Activated CD4-positive, alpha-beta T cell treated with anti-CD3 and anti-CD28 coated beads, Interleukin-2, amount 10 ng/mL, durations not matched to agents 7 days and 5 days (primary cell): ENCODE results near the gene SLC4A4. TPM values are rescaled to one million over a fixed set of nuclear protein-coding genes. Genes with fewer than 3 reads are reported as not detected.

Experiments
- CTCF ChIA-PET: fragments of 350-600 bp; sonication (Branson Sonifier 250); formaldehyde crosslinking; loops from one replicate; lab custom pipeline; 2021; ENCODE audit warnings: antibody characterized with exemption; lab: Charles Lee
- POLR2A ChIA-PET: fragments of 350-600 bp; sonication (Branson Sonifier 250); formaldehyde crosslinking; loops from one replicate; lab custom pipeline; 2021; ENCODE audit warnings: antibody characterized with exemption; lab: Charles Lee
- DNase-seq: peaks from one replicate; pipeline ENCODE4 v3.0.0-alpha.2; 2020
- H3K27ac Mint-ChIP-seq: one replicate; pipeline ENCODE4 v1.8.0; 2021; ENCODE audit warnings: mild to moderate bottlenecking, moderate library complexity, mixed read lengths
- H3K27me3 Mint-ChIP-seq: one replicate; pipeline ENCODE4 v1.8.0; 2021; ENCODE audit warnings: mixed read lengths
- H3K36me3 Mint-ChIP-seq: one replicate; pipeline ENCODE4 v1.8.0; 2021; ENCODE audit warnings: low read depth, mixed read lengths
- H3K4me1 Mint-ChIP-seq: one replicate; pipeline ENCODE4 v1.8.0; 2021; ENCODE audit warnings: mixed read lengths
- H3K4me3 Mint-ChIP-seq: one replicate; pipeline ENCODE4 v1.8.0; 2021; ENCODE audit warnings: mild to moderate bottlenecking, moderate library complexity, mixed read lengths
- H3K9me3 Mint-ChIP-seq: one replicate; pipeline ENCODE4 v1.8.0; 2021; ENCODE audit warnings: mixed read lengths
- total RNA-seq, 2 experiments: library from RNA; stranded (reverse); gene quantifications; one replicate each; pipeline ENCODE4 v1.2.3, GENCODE V29; 2021

SLC4A4 gene
- total RNA-seq, 2 experiments from 2014 or later = 1.3 to 1.5 TPM

GRCh38 chr4:71469541-71469940 is 130.7 kb downstream of the SLC4A4 start:
- H3K4me1 Mint-ChIP-seq = no peaks in the 10 kb centered on the region
- CTCF ChIA-PET = no interaction called here

DNA sequence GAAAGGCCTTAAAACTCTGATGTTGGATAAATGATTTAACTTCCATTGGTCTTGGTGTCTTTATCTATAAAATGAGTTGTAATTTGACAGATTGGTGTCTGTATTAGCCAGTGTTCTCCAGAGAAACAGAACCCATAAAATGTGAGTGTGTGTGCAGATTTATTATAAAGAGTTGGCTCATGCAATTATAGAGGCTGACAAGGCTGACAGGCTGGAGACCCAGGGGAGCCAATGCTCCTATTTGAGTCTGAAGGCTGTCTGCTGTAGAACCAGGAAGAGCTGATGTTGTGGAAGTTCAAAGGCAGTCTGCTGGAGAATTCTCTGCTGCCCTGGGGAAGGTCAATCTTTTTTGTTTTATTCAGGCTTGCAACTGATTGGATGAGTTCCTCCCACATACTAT is 131.7 kb downstream of the SLC4A4 start:
- Mint-ChIP-seq H3K4me3 (no peak overlapping the region), H3K36me3 (no peaks in the 10 kb centered on the region), H3K9me3 (no peaks in the 10 kb centered on the region), H3K27ac (no peak overlapping the region), H3K4me1 (no peaks in the 10 kb centered on the region), H3K27me3 (no peaks in the 10 kb centered on the region)
- ChIA-PET CTCF (interaction anchor here (1.1 kb wide), 1 partner anchor 20 kb away, joined by 3 read pairs; no protein-coding TSS in a partner anchor), POLR2A (no interaction called here)
- DNase-seq = no peak

More at GRCh38 chr4:71469541-71469940, 130.7 kb downstream of the SLC4A4 start:
- POLR2A ChIA-PET = no interaction called here
- Mint-ChIP-seq H3K27me3 (no peaks in the 10 kb centered on the region), H3K36me3 (no peaks in the 10 kb centered on the region), H3K27ac (no peak overlapping the region), H3K9me3 (no peaks in the 10 kb centered on the region), H3K4me3 (no peak overlapping the region)
- DNase-seq = no peak

GRCh38 chr4:71472946-71473345 is 134.1 kb downstream of the SLC4A4 start:
- CTCF ChIA-PET = no interaction called here

GRCh38 chr4:71473541-71474240 is 134.9 kb downstream of the SLC4A4 start:
- no peaks in the 10 kb centered on the region for H3K9me3 Mint-ChIP-seq
- no peaks in the 10 kb centered on the region for H3K4me1 Mint-ChIP-seq
- CTCF ChIA-PET = no interaction called here
- POLR2A ChIA-PET = no interaction called here
- H3K36me3 Mint-ChIP-seq = no peaks in the 10 kb centered on the region
- H3K27me3 Mint-ChIP-seq = no peaks in the 10 kb centered on the region
- no peak for DNase-seq
- H3K27ac Mint-ChIP-seq = no peak overlapping the region
- no peak overlapping the region for H3K4me3 Mint-ChIP-seq

More at GRCh38 chr4:71472946-71473345, 134.1 kb downstream of the SLC4A4 start:
- Mint-ChIP-seq H3K9me3 (no peaks in the 10 kb centered on the region), H3K27me3 (no peaks in the 10 kb centered on the region), H3K4me3 (no peak overlapping the region), H3K27ac (no peak overlapping the region), H3K4me1 (no peaks in the 10 kb centered on the region), H3K36me3 (no peaks in the 10 kb centered on the region)
- POLR2A ChIA-PET = no interaction called here
- DNase-seq = no peak

DNA sequence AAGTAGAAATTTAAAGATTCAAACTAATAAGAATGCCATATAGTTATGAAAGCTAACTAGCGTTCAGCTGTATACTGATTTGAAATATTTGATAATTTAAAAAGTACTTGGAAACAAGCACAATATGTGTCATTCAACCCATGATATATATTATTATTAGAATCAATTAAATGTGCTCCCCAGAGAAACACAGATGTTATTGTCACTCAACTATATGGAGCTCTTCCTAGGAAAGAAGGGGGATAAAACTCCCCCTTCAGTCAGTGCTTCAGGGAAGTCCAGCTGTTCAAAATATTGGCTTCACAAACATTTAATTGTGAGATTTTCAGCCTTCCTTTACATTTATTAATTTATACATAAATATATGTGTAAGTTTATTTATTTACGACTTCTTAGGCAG is 135.9 kb downstream of the SLC4A4 start:
- no peaks in the 10 kb centered on the region for H3K36me3 Mint-ChIP-seq
- no peak overlapping the region for H3K4me3 Mint-ChIP-seq
- no peaks in the 10 kb centered on the region for H3K27me3 Mint-ChIP-seq

GRCh38 chr4:71476240-71476639 is 137.4 kb downstream of the SLC4A4 start:
- Mint-ChIP-seq H3K4me1 (no peaks in the 10 kb centered on the region), H3K9me3 (no peaks in the 10 kb centered on the region), H3K27me3 (no peaks in the 10 kb centered on the region), H3K36me3 (no peaks in the 10 kb centered on the region), H3K27ac (no peak overlapping the region), H3K4me3 (no peak overlapping the region)
- no peak for DNase-seq
- ChIA-PET POLR2A (no interaction called here), CTCF (no interaction called here)

More for the DNA sequence above, 135.9 kb downstream of the SLC4A4 start:
- no peaks in the 10 kb centered on the region for H3K9me3 Mint-ChIP-seq
- no peaks in the 10 kb centered on the region for H3K4me1 Mint-ChIP-seq
- CTCF ChIA-PET = no interaction called here
- POLR2A ChIA-PET = no interaction called here
- no peak overlapping the region for H3K27ac Mint-ChIP-seq
- no peak for DNase-seq

- POLR2A ChIA-PET = no interaction called here
- Mint-ChIP-seq H3K27ac (no peak overlapping the region), H3K36me3 (no peaks in the 10 kb centered on the region), H3K27me3 (no peaks in the 10 kb centered on the region), H3K9me3 (no peaks in the 10 kb centered on the region), H3K4me1 (no peaks in the 10 kb centered on the region), H3K4me3 (no peak overlapping the region)
- DNase-seq = no peak
- CTCF ChIA-PET = interaction anchor here (1.0 kb wide), 1 partner anchor 181 kb away, joined by 3 read pairs; no protein-coding TSS in a partner anchor
These were observed 147.9 kb downstream of the SLC4A4 start for GRCh38 chr4:71486550-71487343.

GRCh38 chr4:71487344-71487920 is 148.6 kb downstream of the SLC4A4 start:
- Mint-ChIP-seq H3K27me3 (no peaks in the 10 kb centered on the region), H3K4me3 (no peak overlapping the region), H3K36me3 (no peaks in the 10 kb centered on the region), H3K27ac (no peak overlapping the region), H3K4me1 (no peaks in the 10 kb centered on the region), H3K9me3 (no peaks in the 10 kb centered on the region)
- no peak for DNase-seq
- POLR2A ChIA-PET = no interaction called here
- CTCF ChIA-PET = no interaction called here

GRCh38 chr4:71494539-71494938 is 155.7 kb downstream of the SLC4A4 start:
- CTCF ChIA-PET = no interaction called here

DNA sequence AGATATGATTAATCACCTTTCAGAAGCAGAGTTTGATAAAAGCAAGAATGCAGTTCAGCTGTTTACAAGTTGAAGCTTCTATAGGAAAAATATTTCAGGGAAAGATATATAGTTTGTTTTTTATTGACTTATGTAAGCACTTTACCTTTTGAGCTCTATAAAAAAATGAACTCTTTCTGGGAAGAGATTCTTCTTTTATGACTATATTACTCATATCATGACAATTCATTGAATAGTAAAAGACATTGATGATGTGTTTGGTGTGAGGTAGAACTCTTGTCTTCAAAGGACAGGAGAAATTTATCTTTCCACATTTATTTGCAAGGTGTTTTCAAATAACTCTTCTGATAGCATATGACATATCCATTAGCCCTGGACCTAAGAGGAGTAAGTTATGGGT is 156.6 kb downstream of the SLC4A4 start:
- Mint-ChIP-seq H3K4me3 (no peak overlapping the region), H3K27ac (no peak overlapping the region), H3K27me3 (no peaks in the 10 kb centered on the region), H3K9me3 (no peaks in the 10 kb centered on the region), H3K4me1 (no peaks in the 10 kb centered on the region), H3K36me3 (no peaks in the 10 kb centered on the region)
- DNase-seq = no peak
- ChIA-PET CTCF (interaction anchor here (0.6 kb wide), 1 partner anchor 245 kb away, joined by 3 read pairs; no protein-coding TSS in a partner anchor), POLR2A (no interaction called here)

More at GRCh38 chr4:71494539-71494938, 155.7 kb downstream of the SLC4A4 start:
- Mint-ChIP-seq H3K4me3 (no peak overlapping the region), H3K9me3 (no peaks in the 10 kb centered on the region), H3K27me3 (no peaks in the 10 kb centered on the region), H3K4me1 (no peaks in the 10 kb centered on the region), H3K27ac (no peak overlapping the region), H3K36me3 (no peaks in the 10 kb centered on the region)
- DNase-seq = no peak
- POLR2A ChIA-PET = no interaction called here

DNA sequence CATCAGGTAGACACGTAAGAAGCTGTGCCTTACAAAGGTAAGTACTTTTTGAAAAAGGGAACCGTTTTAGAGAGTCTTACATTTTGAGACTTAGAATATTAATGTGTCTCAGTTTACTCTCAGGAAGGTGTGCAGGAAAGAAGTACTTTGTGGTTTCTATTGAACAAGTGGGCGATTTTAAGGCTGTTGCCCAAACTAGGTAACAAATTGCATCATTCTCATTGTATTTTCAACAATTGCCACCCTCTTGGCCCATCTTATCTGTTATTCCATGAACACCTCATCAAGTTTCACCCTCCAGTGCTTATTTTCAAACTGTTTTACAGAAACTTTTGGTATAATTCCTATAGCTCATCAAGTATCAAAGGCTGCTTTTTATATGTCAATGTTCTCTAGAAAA is 158.3 kb downstream of the SLC4A4 start:
- POLR2A ChIA-PET = no interaction called here
- Mint-ChIP-seq H3K36me3 (no peaks in the 10 kb centered on the region), H3K4me1 (no peaks in the 10 kb centered on the region), H3K4me3 (no peak overlapping the region), H3K27ac (no peak overlapping the region), H3K9me3 (no peaks in the 10 kb centered on the region), H3K27me3 (no peaks in the 10 kb centered on the region)
- DNase-seq = no peak
- CTCF ChIA-PET = no interaction called here

DNA sequence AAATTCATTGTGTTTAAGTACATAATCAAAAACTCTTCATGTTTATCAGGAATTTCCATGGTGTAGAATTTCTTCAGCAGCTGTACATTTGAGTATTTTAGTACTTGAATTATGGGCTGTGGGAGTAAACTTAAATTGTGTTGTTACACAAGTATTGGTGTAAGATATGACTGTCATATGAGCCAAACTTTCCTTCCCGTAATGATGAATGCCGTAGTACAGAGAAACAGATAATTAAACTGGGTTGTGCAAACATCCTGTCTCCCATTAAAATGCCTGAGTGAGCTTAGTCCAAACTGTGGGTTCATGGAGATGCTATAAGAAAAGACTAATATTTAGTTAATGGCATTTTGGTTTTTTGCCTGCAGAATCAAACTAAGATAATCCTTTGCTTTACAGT is 159.2 kb downstream of the SLC4A4 start:
- Mint-ChIP-seq H3K9me3 (no peaks in the 10 kb centered on the region), H3K4me1 (no peaks in the 10 kb centered on the region), H3K36me3 (no peaks in the 10 kb centered on the region), H3K4me3 (no peak overlapping the region), H3K27me3 (no peaks in the 10 kb centered on the region), H3K27ac (no peak overlapping the region)
- DNase-seq = no peak
- ChIA-PET POLR2A (no interaction called here), CTCF (no interaction called here)

DNA sequence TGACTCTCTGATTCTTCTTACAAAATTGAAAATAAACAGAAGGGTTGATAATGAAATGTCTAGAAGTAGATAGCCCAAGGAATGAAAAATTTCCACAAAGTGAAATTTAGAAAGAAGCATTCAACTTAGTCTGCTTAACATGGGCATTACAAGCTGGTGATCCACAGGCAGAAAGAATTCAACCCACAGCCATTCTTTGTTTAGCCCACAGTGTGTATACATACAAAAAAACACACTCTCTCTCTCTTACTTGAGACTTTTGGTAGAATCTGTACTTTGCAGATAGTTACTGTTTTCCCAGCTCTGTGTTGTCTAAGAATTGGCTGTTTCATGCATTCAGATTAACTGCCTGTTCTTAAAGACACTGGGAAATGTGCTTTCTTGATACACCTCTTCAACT is 159.8 kb downstream of the SLC4A4 start:
- H3K4me1 Mint-ChIP-seq = no peaks in the 10 kb centered on the region
- H3K36me3 Mint-ChIP-seq = no peaks in the 10 kb centered on the region
- DNase-seq = no peak
- H3K9me3 Mint-ChIP-seq = no peaks in the 10 kb centered on the region
- no peaks in the 10 kb centered on the region for H3K27me3 Mint-ChIP-seq
- ChIA-PET CTCF (no interaction called here), POLR2A (no interaction called here)
- H3K4me3 Mint-ChIP-seq = no peak overlapping the region
- H3K27ac Mint-ChIP-seq = no peak overlapping the region
